Neutrophil (primary cell): ENCODE results near the gene DMAC2.
A peak's percentile ranks its signal among the peaks of the same experiment; 100 is the strongest.

Source experiments
- H3K27ac ChIP-seq: fragments of 200-600 bp; sonication (generic); 2 replicates; pipeline ENCODE4 v1.5.1; 2016; ENCODE audit warnings: mild to moderate bottlenecking, moderate library complexity
- H3K27me3 ChIP-seq: fragments of 200-600 bp; sonication (generic); 2 replicates; pipeline ENCODE4 v1.6.0; 2016; ENCODE audit warnings: mild to moderate bottlenecking
- H3K36me3 ChIP-seq: fragments of 200-600 bp; sonication (generic); 2 replicates; pipeline ENCODE4 v1.5.1; 2017
- H3K4me1 ChIP-seq, 2 experiments: fragments of 200-600 bp in 1 of 2; sonication (generic) in 1 of 2; 1 replicate in 1 of 2; 2 replicates in 1 of 2; pipeline versions ENCODE4 v1.5.1 to v1.6.1; 2013 to 2016; ENCODE audit warnings: low read depth in 1 of 2, low read length in 1 of 2, mild to moderate bottlenecking in 1 of 2, moderate library complexity in 1 of 2; ENCODE audit not compliant: control insufficient read depth in 1 of 2, insufficient read depth in 1 of 2
- H3K4me3 ChIP-seq, 2 experiments: fragments of 200-600 bp in 1 of 2; sonication (generic) in 1 of 2; 1 replicate in 1 of 2; 2 replicates in 1 of 2; pipeline ENCODE4 v1.5.1; 2013 to 2016; ENCODE audit warnings: low read depth in 1 of 2, low read length in 1 of 2, mild to moderate bottlenecking in 1 of 2, moderate library complexity in 1 of 2
- H3K9me3 ChIP-seq: fragments of 200-600 bp; sonication (generic); 2 replicates; pipeline ENCODE4 v1.5.1; 2016
- TF ChIP-seq, protein P1 (sequence below): fragments of 200-600 bp; sonication (generic); IDR thresholded peaks from 2 replicates; pipeline ENCODE4 v1.5.1; 2016; ENCODE audit warnings: antibody characterized with exemption

The DMAC2 gene

DNA sequence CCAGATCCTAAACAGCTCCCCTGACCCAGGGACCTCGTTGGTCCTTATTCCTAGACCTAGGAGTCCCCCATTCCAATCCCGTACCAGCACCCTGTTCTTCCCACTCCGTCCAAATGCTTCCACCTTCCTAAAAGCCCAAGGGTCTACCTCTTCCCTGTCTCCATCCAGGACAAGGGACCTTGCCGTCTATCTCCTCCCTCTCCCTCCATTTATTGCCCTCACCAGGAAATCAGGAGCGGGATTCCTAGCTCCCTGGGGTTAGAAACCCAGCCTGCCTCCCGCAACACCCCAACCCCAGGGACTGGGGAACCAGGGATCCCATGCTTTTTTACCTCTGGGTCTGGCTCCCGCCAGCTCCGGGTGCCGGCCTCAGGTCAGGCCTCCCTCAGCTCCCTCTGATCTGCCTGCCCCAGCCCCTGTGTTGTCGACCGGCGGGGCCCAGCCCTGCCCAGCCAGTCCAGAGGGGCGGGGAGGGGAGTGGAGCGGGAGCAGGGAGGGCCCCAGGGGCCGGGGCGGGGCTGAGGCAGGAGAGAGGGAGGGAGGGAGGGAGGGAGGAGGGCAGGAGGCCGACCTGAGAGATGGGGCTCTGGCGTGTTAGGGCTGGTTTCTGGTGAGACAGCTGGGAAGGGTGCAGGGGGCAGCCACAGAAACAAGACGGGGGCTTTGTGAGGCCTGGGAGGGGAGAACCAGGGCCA is 12.6 kb downstream of the DMAC2 start, which contains the start of gene B3GNT8:
Gene B3GNT8, minus strand, starts transcription at position 423 of the 695 bp plus-strand sequence. CDS start 596 bp downstream, outside the sequence.
- H3K4me3 ChIP-seq: peak within 1 kb of the TSS; percentile 94 to 100
- TF ChIP-seq, protein P1, sequence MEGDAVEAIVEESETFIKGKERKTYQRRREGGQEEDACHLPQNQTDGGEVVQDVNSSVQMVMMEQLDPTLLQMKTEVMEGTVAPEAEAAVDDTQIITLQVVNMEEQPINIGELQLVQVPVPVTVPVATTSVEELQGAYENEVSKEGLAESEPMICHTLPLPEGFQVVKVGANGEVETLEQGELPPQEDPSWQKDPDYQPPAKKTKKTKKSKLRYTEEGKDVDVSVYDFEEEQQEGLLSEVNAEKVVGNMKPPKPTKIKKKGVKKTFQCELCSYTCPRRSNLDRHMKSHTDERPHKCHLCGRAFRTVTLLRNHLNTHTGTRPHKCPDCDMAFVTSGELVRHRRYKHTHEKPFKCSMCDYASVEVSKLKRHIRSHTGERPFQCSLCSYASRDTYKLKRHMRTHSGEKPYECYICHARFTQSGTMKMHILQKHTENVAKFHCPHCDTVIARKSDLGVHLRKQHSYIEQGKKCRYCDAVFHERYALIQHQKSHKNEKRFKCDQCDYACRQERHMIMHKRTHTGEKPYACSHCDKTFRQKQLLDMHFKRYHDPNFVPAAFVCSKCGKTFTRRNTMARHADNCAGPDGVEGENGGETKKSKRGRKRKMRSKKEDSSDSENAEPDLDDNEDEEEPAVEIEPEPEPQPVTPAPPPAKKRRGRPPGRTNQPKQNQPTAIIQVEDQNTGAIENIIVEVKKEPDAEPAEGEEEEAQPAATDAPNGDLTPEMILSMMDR: no peak
- peak within 1 kb of the TSS; percentile 96 for H3K27ac ChIP-seq
- no peaks in the 10 kb centered on the region for H3K27me3 ChIP-seq
- peaks cover 87 to 92% of the 10 kb centered on the region in 2 experiments for H3K4me1 ChIP-seq
- H3K9me3 ChIP-seq: no peaks in the 10 kb centered on the region
- peaks cover 44% of the 10 kb centered on the region for H3K36me3 ChIP-seq

- Histone ChIP-seq H3K27me3 (no peaks in the 10 kb centered on the region), H3K27ac (peak overlapping the region; percentile 96), H3K9me3 (no peaks in the 10 kb centered on the region), H3K36me3 (peaks cover 50% of the 10 kb centered on the region), H3K4me1 (peaks cover 89 to 95% of the 10 kb centered on the region in 2 experiments), H3K4me3 (peak overlapping the region; percentile 94 to 100)
- TF ChIP-seq, protein P1: no peak
Observed at GRCh38 chr19:41426116-41426841, 13.4 kb downstream of the DMAC2 start.

DNA sequence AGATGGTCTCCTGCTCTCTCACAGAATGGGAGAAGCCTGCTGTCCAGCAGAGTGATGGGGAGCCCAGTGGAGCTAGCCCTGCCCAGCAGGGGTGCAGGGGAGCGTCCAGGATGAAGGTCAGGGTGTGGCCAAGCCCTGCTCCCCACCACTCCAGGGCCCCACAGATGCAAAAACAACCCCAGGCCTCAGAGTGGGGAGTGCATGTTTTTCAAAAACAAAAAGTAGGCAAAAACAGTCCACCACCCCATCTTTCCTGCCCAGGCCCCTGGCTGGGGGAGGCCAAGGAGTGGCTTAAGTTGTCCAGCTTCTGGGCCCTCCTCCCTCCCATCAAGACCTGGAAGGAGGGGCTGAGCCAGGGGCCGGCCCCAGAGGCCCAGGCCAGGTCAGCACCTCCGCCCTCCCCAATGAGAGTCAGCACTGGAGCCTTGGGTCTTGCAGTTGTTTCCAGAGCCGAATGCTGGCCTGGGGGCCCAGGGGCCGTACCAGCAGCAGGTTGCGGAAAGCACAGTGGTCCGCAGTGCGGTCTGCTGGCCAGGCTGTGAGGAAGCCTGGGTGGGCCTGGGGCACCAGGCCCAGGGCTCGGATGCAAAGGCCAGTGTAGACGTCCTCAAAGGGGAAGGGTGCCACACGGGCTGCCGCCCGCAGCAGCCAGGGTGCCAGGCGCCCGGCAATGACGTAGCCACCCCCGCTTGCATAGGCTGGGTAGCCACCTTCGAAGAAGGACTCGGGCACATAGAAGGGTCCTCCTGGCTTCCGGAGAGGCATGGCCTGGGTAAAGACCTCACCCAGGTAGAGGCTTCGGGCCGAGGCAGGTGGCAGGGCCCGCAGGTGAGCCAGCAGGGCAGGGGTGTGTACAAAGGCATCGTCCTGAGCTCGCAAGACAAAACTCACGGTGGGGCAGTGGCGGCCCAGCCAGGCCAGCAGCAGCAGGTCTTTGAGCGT is 14.3 kb downstream of the DMAC2 start:
- peaks cover 51% of the 10 kb centered on the region for H3K36me3 ChIP-seq
- TF ChIP-seq, protein P1: no peak
- H3K27ac ChIP-seq: peak overlapping the region; percentile 96
- H3K4me3 ChIP-seq: peak overlapping the region; percentile 94 to 100
- H3K9me3 ChIP-seq: no peaks in the 10 kb centered on the region
- no peaks in the 10 kb centered on the region for H3K27me3 ChIP-seq
- H3K4me1 ChIP-seq: peaks cover 89 to 96% of the 10 kb centered on the region in 2 experiments

- Histone ChIP-seq H3K4me3 (peak overlapping the region; percentile 94 to 100), H3K27me3 (no peaks in the 10 kb centered on the region), H3K4me1 (peaks cover 91 to 98% of the 10 kb centered on the region in 2 experiments), H3K27ac (peak overlapping the region; percentile 96), H3K36me3 (peaks cover 51% of the 10 kb centered on the region), H3K9me3 (no peaks in the 10 kb centered on the region)
- TF ChIP-seq, protein P1: no peak
Observed at GRCh38 chr19:41424335-41425173, 15.2 kb downstream of the DMAC2 start.
